ENCODE measurements around the gene DIO1.
A peak's percentile ranks its signal among the peaks of the same experiment; 100 is the strongest.

DIO1 gene

GRCh38 chr1:53946252-53947171 lies 52.5 kb downstream of the DIO1 start, which contains the start of gene LRRC42:
TSS of gene LRRC42 (plus strand) at chr1:53946350. CDS start at chr1:53952000, 5,650 bp downstream.
- H3K27ac ChIP-seq: peak within 1 kb of the TSS; percentile 64 to 90
- TF ChIP-seq CTCF (IDR thresholded peaks at IDR 0.05): no peak
- peak within 1 kb of the TSS; percentile 96 for H3K4me3 ChIP-seq
- DNase-seq (ENCODE audit: low spot score): no peak

- H3K4me3 ChIP-seq: peak overlapping the region; percentile 96
- no peak for DNase-seq (ENCODE audit: low spot score)
- peak overlapping the region; percentile 64 to 90 for H3K27ac ChIP-seq
- TF ChIP-seq CTCF (IDR thresholded peaks at IDR 0.05): no peak
Observed at GRCh38 chr1:53947172-53947907, 53.4 kb downstream of the DIO1 start.

- TF ChIP-seq CTCF (IDR thresholded peaks at IDR 0.05): no peak
- Histone ChIP-seq H3K4me3 (no peak overlapping the region), H3K27ac (no peak overlapping the region)
- no peak for DNase-seq (ENCODE audit: low spot score)
Observed at GRCh38 chr1:53948291-53948690, 54.3 kb downstream of the DIO1 start.

- no peak overlapping the region for H3K4me3 ChIP-seq
- no peak overlapping the region for H3K27ac ChIP-seq
- DNase-seq (ENCODE audit: low spot score): no peak
- TF ChIP-seq CTCF (IDR thresholded peaks at IDR 0.05): peak; percentile 34
Observed at GRCh38 chr1:53949023-53949990, 55.3 kb downstream of the DIO1 start.

GRCh38 chr1:53951697-53952096 lies 57.7 kb downstream of the DIO1 start:
- no peak overlapping the region for H3K27ac ChIP-seq
- TF ChIP-seq CTCF (IDR thresholded peaks at IDR 0.05): no peak
- DNase-seq (ENCODE audit: low spot score): no peak
- H3K4me3 ChIP-seq: no peak overlapping the region

- Histone ChIP-seq H3K4me3 (no peak overlapping the region), H3K27ac (no peak overlapping the region)
- no peak for TF ChIP-seq CTCF (IDR thresholded peaks at IDR 0.05)
- no peak for DNase-seq (ENCODE audit: low spot score)
Observed at GRCh38 chr1:53954128-53954527, 60.1 kb downstream of the DIO1 start.
